Measurements from ENCODE around the gene CTLA4. TPM values are rescaled to one million over a fixed set of nuclear protein-coding genes. Genes with fewer than 3 reads are reported as not detected.

The CTLA4 gene
- total RNA-seq, 1 donor from 2014 or later, result not detected

DNA sequence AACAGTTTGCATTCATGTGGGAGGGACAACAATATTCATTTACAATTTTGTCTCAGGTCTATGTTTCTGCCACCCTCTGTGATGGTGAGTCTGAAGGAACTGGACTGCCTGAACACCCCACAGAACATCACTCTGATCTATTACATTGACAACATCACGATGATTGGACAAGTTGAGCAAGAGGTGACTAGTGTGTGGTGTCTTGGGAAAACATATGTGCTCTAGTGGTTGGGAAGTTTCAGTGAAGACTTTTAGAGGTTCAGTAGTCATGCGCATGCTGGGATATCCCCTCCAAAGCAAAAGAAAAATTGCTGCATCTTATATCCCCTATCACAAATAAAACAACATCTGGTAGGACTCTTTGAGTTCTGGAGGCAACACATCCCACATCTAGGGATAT is 18.6 kb upstream of the CTLA4 start:
- TF ChIP-seq, protein P1, sequence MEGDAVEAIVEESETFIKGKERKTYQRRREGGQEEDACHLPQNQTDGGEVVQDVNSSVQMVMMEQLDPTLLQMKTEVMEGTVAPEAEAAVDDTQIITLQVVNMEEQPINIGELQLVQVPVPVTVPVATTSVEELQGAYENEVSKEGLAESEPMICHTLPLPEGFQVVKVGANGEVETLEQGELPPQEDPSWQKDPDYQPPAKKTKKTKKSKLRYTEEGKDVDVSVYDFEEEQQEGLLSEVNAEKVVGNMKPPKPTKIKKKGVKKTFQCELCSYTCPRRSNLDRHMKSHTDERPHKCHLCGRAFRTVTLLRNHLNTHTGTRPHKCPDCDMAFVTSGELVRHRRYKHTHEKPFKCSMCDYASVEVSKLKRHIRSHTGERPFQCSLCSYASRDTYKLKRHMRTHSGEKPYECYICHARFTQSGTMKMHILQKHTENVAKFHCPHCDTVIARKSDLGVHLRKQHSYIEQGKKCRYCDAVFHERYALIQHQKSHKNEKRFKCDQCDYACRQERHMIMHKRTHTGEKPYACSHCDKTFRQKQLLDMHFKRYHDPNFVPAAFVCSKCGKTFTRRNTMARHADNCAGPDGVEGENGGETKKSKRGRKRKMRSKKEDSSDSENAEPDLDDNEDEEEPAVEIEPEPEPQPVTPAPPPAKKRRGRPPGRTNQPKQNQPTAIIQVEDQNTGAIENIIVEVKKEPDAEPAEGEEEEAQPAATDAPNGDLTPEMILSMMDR (IDR thresholded peaks at IDR 0.05), result no peak
- DNase-seq (ENCODE audit: low spot score in 2 of 2), result no peak
- Histone ChIP-seq H3K27ac (no peak overlapping the region), H3K9me3 (no peaks in the 10 kb centered on the region), H3K4me3 (no peak overlapping the region), H3K36me3 (no peaks in the 10 kb centered on the region), H3K27me3 (no peaks in the 10 kb centered on the region), H3K4me1 (no peaks in the 10 kb centered on the region)
- intact Hi-C loops (cut with DNase I), result no loop called here

DNA sequence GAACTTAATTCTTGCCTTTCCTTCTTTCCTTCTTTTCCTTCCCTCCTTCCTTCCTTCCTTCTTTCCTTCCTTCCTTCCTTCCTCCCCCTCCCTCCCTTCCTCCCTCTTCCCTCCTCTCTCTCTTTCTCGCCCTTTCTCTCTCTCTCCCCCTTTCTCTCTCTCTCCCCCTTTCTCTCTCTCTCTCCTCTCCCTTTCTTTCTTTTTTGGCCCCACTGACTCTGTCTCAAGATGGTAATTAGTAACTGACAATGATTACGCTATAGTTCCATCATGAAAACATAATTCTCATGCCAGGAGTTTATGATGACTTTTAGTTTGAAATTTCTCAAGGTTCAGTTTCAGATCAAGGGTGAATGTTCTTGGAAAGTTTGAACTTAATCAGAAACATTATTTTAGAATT is 14.8 kb upstream of the CTLA4 start:
- no peak overlapping the region for H3K27ac ChIP-seq
- DNase-seq (ENCODE audit: low spot score in 2 of 2), result no peak
- H3K27me3 ChIP-seq, result no peaks in the 10 kb centered on the region
- intact Hi-C loops (cut with DNase I), result no loop called here
- H3K36me3 ChIP-seq, result no peaks in the 10 kb centered on the region
- H3K4me3 ChIP-seq, result no peak overlapping the region
- H3K4me1 ChIP-seq, result no peaks in the 10 kb centered on the region
- TF ChIP-seq, protein P1 (IDR thresholded peaks at IDR 0.05), result no peak
- H3K9me3 ChIP-seq, result no peaks in the 10 kb centered on the region

DNA sequence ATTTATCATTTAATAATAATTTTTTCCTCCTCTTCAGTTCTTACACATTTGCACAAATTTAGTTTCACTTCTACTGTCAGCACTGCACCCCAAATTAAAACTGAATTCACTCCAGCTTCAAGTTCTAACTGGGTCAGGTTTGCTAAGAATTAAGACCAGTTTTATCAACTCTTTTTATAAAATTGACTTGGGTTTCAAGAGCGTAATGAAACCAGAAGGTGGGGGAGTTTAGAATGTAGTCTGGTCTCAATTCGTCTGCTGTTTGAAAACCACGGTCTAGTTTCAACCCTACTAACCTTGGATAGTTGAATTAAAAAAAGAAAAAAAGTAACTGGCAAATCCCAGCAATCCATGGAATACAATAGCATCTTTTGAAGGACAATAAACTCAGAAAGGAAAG is 14.3 kb upstream of the CTLA4 start:
- no peaks in the 10 kb centered on the region for H3K36me3 ChIP-seq
- TF ChIP-seq, protein P1 (IDR thresholded peaks at IDR 0.05), result no peak
- DNase-seq (ENCODE audit: low spot score in 2 of 2), result no peak
- no peaks in the 10 kb centered on the region for H3K27me3 ChIP-seq
- H3K27ac ChIP-seq, result no peak overlapping the region
- no peaks in the 10 kb centered on the region for H3K9me3 ChIP-seq
- no peak overlapping the region for H3K4me3 ChIP-seq
- H3K4me1 ChIP-seq, result no peaks in the 10 kb centered on the region
- intact Hi-C loops (cut with DNase I), result no loop called here

DNA sequence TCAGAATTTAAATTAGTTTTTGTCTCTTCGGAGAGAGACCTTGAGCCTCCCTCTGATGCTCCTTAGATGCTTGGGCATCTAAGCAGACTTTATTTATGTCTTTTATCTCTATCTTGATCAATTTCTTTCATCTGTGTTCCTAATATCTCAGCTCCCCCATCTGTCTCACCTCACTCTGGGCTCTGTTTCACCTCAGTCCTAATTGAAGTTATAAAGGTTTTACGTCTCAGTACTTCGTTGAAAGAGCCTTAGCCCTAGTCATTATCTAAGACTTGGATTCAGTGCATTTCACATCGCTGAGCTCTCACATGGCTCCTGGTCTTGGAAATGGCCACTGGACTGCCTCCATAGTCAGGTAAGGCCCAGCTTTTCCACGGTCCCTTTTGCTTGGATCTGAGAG is 13.8 kb upstream of the CTLA4 start:
- DNase-seq (ENCODE audit: low spot score in 2 of 2), result no peak
- Histone ChIP-seq H3K36me3 (no peaks in the 10 kb centered on the region), H3K4me3 (no peak overlapping the region), H3K27ac (no peak overlapping the region), H3K4me1 (no peaks in the 10 kb centered on the region), H3K9me3 (no peaks in the 10 kb centered on the region), H3K27me3 (no peaks in the 10 kb centered on the region)
- intact Hi-C loops (cut with DNase I), result no loop called here
- TF ChIP-seq, protein P1 (IDR thresholded peaks at IDR 0.05), result no peak

DNA sequence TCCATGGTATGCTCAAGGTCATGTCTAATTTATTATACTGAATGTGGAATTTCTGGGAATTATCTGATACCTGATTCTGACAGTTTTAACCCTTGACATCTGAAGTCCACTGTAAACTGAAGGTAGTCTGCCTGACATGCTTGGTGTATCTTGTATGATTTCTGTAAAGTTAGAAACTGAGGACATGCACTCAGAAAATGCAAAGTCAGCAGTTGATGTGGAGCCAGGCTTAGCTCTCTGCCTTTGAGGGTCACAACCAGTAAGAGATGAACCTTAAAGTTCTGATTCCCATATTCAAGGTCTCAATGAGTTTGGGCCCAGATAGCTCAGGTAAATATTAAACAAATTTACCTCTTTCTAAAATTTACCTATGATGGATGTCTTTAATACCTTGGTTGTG is 12.3 kb upstream of the CTLA4 start:
- H3K27me3 ChIP-seq, result no peaks in the 10 kb centered on the region
- H3K4me3 ChIP-seq, result no peak overlapping the region
- H3K36me3 ChIP-seq, result no peaks in the 10 kb centered on the region
- no peaks in the 10 kb centered on the region for H3K4me1 ChIP-seq
- H3K27ac ChIP-seq, result no peak overlapping the region
- DNase-seq (ENCODE audit: low spot score in 2 of 2), result no peak
- TF ChIP-seq, protein P1 (IDR thresholded peaks at IDR 0.05), result no peak
- no peaks in the 10 kb centered on the region for H3K9me3 ChIP-seq
- intact Hi-C loops (cut with DNase I), result no loop called here

DNA sequence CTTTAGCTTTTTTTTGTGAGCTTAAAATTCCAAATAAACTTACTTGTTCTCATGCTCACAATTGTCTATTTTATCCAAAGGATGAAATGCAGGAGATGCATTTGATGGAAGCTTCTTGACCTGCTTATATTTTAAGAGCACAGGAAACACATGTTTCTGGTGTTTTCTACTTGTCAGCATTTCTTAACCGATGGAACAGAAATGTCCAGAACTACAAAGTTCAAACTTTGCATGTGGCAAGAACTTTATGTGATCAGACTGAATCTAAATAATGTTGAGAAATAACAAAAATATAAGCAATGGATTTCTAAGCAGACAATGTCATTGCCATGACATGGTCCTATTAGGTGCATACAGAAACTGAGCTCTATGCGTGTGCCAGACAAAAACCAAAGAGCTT is 9.9 kb upstream of the CTLA4 start:
- no peaks in the 10 kb centered on the region for H3K9me3 ChIP-seq
- no peaks in the 10 kb centered on the region for H3K27me3 ChIP-seq
- TF ChIP-seq, protein P1 (IDR thresholded peaks at IDR 0.05), result no peak
- H3K4me1 ChIP-seq, result no peaks in the 10 kb centered on the region
- H3K36me3 ChIP-seq, result no peaks in the 10 kb centered on the region
- DNase-seq (ENCODE audit: low spot score in 2 of 2), result no peak
- intact Hi-C loops (cut with DNase I), result no loop called here
- H3K4me3 ChIP-seq, result no peak overlapping the region
- H3K27ac ChIP-seq, result no peak overlapping the region
